Tibial nerve (tissue), 3 donors: ENCODE data around the gene LRRC41.

Experiments used
- POLR2A ChIP-seq, 2 donors: fragments of 450-650 bp; IDR thresholded peaks; one replicate each; pipeline ENCODE4 v1.6.1; 2017; ENCODE audit warnings: antibody characterized with exemption in 2 of 2, mild to moderate bottlenecking in 2 of 2, moderate library complexity in 2 of 2
- TF ChIP-seq, protein P1 (sequence below), 5 experiments: fragments of 200-600 bp in 3 of 5; fragments of 450-650 bp in 2 of 5; sonication (generic) in 3 of 5; IDR thresholded peaks; one replicate each; pipeline ENCODE4 v1.5.1; 2016 to 2019; ENCODE audit warnings: antibody characterized with exemption in 5 of 5, mild to moderate bottlenecking in 3 of 5, moderate library complexity in 2 of 5

DNA sequence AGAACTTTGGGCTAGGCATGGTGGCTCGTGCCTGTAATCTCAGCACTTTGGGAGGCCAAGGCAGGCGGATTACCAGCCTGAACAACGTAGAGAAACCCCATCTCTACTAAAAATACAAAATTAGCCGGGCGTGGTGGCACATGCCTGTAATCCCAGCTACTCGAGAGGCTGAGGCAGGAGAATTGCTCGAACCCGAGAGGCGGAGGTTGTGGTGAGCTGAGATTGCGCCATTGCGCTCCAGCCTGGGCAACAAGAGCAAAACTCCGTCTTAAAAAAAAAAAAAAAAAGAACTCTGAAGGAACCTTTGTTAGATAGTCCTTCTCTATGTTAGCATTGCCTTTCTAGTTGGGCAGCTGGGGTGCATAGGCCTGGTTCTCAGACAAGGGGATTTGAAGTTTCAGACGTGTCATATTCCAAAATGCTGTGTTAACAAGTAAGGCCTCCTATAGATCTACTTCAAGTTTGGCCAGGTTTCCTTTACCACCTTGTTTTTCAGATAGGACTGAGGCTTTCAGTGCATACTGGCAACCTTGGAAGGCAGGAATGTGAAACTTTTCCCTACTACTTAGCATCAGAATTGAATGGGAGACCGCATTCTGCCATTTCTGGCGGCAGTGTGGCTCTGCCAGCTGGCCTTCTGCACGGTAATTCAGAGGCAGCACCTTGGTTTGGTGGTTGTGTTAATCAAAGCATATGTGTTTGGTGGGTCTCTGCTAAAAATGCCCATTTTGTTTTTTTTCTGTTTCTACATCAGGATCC lies 6.2 kb upstream of the LRRC41 start:
- TF ChIP-seq, protein P1, sequence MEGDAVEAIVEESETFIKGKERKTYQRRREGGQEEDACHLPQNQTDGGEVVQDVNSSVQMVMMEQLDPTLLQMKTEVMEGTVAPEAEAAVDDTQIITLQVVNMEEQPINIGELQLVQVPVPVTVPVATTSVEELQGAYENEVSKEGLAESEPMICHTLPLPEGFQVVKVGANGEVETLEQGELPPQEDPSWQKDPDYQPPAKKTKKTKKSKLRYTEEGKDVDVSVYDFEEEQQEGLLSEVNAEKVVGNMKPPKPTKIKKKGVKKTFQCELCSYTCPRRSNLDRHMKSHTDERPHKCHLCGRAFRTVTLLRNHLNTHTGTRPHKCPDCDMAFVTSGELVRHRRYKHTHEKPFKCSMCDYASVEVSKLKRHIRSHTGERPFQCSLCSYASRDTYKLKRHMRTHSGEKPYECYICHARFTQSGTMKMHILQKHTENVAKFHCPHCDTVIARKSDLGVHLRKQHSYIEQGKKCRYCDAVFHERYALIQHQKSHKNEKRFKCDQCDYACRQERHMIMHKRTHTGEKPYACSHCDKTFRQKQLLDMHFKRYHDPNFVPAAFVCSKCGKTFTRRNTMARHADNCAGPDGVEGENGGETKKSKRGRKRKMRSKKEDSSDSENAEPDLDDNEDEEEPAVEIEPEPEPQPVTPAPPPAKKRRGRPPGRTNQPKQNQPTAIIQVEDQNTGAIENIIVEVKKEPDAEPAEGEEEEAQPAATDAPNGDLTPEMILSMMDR (IDR thresholded peaks at IDR 0.05): no peak
- TF ChIP-seq POLR2A (IDR thresholded peaks at IDR 0.05): no peak
